Measurements from ENCODE around the gene MUC15.

DNA sequence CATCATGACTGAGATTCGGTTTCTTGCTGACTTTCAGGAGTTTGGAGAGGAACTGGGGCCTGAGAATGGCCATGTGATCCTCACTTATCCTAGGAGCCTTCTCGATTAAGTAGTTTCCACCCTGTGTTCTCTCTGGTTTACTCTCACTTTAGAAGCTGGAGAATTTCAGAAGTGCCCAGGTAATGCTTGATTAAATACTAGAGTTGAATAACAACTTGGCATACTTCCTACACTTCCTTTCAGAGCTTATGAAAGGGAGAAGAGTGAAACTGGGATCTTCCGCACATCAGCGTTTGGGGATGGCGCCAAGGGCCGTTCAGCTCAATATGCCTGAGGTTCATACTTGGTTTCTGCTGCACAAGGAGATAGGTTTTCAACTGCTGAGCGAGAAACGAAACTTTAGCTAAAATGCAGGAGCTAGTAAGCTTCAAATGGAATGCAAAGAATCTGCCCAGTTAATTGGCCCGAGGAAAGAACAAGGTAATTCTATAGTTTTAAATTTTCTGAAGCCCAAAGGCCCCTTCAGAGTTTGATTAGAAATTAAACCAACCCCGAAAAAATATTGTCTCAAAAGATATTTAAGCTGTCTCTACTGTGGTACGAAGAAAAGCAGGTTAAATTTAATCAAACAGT, 823 bp upstream of the MUC15 start:
- TF ChIP-seq, protein P1, sequence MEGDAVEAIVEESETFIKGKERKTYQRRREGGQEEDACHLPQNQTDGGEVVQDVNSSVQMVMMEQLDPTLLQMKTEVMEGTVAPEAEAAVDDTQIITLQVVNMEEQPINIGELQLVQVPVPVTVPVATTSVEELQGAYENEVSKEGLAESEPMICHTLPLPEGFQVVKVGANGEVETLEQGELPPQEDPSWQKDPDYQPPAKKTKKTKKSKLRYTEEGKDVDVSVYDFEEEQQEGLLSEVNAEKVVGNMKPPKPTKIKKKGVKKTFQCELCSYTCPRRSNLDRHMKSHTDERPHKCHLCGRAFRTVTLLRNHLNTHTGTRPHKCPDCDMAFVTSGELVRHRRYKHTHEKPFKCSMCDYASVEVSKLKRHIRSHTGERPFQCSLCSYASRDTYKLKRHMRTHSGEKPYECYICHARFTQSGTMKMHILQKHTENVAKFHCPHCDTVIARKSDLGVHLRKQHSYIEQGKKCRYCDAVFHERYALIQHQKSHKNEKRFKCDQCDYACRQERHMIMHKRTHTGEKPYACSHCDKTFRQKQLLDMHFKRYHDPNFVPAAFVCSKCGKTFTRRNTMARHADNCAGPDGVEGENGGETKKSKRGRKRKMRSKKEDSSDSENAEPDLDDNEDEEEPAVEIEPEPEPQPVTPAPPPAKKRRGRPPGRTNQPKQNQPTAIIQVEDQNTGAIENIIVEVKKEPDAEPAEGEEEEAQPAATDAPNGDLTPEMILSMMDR (conservative IDR thresholded peaks at IDR 0.05; ENCODE audit: low read depth in 2 of 2), result no peak
- TF ChIP-seq EZH2 (IDR thresholded peaks at IDR 0.05; ENCODE audit: low read depth, unreplicated experiment) (no peak), STAT1 (IDR thresholded peaks at IDR 0.05; ENCODE audit: unreplicated experiment) (no peak), POLR2AphosphoS5 (IDR thresholded peaks at IDR 0.05; ENCODE audit: low read depth) (no peak), EZH2phosphoT487 (IDR thresholded peaks at IDR 0.05; ENCODE audit: unreplicated experiment) (no peak)
- TF ChIP-seq, protein P2, sequence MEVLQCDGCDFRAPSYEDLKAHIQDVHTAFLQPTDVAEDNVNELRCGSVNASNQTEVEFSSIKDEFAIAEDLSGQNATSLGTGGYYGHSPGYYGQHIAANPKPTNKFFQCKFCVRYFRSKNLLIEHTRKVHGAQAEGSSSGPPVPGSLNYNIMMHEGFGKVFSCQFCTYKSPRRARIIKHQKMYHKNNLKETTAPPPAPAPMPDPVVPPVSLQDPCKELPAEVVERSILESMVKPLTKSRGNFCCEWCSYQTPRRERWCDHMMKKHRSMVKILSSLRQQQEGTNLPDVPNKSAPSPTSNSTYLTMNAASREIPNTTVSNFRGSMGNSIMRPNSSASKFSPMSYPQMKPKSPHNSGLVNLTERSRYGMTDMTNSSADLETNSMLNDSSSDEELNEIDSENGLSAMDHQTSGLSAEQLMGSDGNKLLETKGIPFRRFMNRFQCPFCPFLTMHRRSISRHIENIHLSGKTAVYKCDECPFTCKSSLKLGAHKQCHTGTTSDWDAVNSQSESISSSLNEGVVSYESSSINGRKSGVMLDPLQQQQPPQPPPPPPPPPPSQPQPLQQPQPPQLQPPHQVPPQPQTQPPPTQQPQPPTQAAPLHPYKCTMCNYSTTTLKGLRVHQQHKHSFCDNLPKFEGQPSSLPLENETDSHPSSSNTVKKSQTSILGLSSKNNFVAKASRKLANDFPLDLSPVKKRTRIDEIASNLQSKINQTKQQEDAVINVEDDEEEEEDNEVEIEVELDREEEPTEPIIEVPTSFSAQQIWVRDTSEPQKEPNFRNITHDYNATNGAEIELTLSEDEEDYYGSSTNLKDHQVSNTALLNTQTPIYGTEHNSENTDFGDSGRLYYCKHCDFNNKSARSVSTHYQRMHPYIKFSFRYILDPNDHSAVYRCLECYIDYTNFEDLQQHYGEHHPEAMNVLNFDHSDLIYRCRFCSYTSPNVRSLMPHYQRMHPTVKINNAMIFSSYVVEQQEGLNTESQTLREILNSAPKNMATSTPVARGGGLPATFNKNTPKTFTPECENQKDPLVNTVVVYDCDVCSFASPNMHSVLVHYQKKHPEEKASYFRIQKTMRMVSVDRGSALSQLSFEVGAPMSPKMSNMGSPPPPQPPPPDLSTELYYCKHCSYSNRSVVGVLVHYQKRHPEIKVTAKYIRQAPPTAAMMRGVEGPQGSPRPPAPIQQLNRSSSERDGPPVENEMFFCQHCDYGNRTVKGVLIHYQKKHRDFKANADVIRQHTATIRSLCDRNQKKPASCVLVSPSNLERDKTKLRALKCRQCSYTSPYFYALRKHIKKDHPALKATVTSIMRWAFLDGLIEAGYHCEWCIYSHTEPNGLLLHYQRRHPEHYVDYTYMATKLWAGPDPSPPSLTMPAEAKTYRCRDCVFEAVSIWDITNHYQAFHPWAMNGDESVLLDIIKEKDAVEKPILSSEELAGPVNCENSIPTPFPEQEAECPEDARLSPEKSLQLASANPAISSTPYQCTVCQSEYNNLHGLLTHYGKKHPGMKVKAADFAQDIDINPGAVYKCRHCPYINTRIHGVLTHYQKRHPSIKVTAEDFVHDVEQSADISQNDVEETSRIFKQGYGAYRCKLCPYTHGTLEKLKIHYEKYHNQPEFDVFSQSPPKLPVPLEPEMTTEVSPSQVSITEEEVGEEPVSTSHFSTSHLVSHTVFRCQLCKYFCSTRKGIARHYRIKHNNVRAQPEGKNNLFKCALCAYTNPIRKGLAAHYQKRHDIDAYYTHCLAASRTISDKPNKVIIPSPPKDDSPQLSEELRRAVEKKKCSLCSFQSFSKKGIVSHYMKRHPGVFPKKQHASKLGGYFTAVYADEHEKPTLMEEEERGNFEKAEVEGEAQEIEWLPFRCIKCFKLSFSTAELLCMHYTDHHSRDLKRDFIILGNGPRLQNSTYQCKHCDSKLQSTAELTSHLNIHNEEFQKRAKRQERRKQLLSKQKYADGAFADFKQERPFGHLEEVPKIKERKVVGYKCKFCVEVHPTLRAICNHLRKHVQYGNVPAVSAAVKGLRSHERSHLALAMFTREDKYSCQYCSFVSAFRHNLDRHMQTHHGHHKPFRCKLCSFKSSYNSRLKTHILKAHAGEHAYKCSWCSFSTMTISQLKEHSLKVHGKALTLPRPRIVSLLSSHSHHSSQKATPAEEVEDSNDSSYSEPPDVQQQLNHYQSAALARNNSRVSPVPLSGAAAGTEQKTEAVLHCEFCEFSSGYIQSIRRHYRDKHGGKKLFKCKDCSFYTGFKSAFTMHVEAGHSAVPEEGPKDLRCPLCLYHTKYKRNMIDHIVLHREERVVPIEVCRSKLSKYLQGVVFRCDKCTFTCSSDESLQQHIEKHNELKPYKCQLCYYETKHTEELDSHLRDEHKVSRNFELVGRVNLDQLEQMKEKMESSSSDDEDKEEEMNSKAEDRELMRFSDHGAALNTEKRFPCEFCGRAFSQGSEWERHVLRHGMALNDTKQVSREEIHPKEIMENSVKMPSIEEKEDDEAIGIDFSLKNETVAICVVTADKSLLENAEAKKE (CRISPR knock-in tag; IDR thresholded peaks at IDR 0.05), result no peak

Measured in GM23338 (cell line).